GM19395 (cell line): ENCODE data around the gene ACTBL2.
"Not testable (repeated sequence)": the region's sequence is repeated elsewhere in the genome, so short reads cannot be mapped to it uniquely, and the experiment has no call there.

ENCODE experiments used
- ATAC-seq: cut with Tn5 transposase; IDR thresholded peaks from one replicate; pipeline ENCODE4 v1.9.1; 2021; ENCODE audit warnings: mild to moderate bottlenecking, moderate library complexity; ENCODE audit not compliant: unreplicated experiment

Gene ACTBL2

GRCh38 chr5:57494104-57495098 is 11.8 kb upstream of the ACTBL2 start:
- ATAC-seq, result no peak

- ATAC-seq, result no peak
Observed at GRCh38 chr5:57493034-57493433, 10.4 kb upstream of the ACTBL2 start.

GRCh38 chr5:57492632-57493031 is 10.0 kb upstream of the ACTBL2 start:
- no peak for ATAC-seq

GRCh38 chr5:57491369-57491965 is 8.9 kb upstream of the ACTBL2 start:
- no peak for ATAC-seq

- ATAC-seq, result no peak
Observed at GRCh38 chr5:57488215-57488955, 5.8 kb upstream of the ACTBL2 start.

GRCh38 chr5:57486027-57486602 is 3.5 kb upstream of the ACTBL2 start:
- ATAC-seq, result no peak

- no peak for ATAC-seq
Observed at GRCh38 chr5:57478826-57479225, 3.8 kb downstream of the ACTBL2 start.

- ATAC-seq, result no peak
Observed at GRCh38 chr5:57476601-57477056, 6.0 kb downstream of the ACTBL2 start.

- ATAC-seq, result no peak
Observed at GRCh38 chr5:57470339-57470738, 12.3 kb downstream of the ACTBL2 start.

GRCh38 chr5:57468481-57469163 is 14.0 kb downstream of the ACTBL2 start:
- ATAC-seq, result no peak

GRCh38 chr5:57466544-57466943 is 16.1 kb downstream of the ACTBL2 start:
- ATAC-seq, result no peak

- ATAC-seq, result not testable (repeated sequence)
Observed at GRCh38 chr5:57460056-57460455, 22.6 kb downstream of the ACTBL2 start.

GRCh38 chr5:57458443-57458842 is 24.2 kb downstream of the ACTBL2 start:
- ATAC-seq, result no peak

GRCh38 chr5:57456531-57457135 is 26.0 kb downstream of the ACTBL2 start:
- no peak for ATAC-seq

GRCh38 chr5:57455511-57456455 is 26.8 kb downstream of the ACTBL2 start:
- ATAC-seq, result no peak

GRCh38 chr5:57454896-57455295 is 27.7 kb downstream of the ACTBL2 start:
- ATAC-seq, result no peak

- ATAC-seq, result no peak
Observed at GRCh38 chr5:57453728-57454127, 28.9 kb downstream of the ACTBL2 start.

GRCh38 chr5:57452885-57453284 is 29.7 kb downstream of the ACTBL2 start:
- no peak for ATAC-seq
